K562 (cell line): Measurements from ENCODE around the gene HSF4. TPM values are rescaled to one million over a fixed set of nuclear protein-coding genes. Genes with fewer than 3 reads are reported as not detected.

ENCODE experiments used
- ATAC-seq: fragments of 200-7000 bp; cut with Tn5 transposase; 3 replicates; pipeline ENCODE4 v1.9.1; 2020; ENCODE audit warnings: moderate library complexity
- BruUV-seq: library from RNA; stranded (reverse); fragments of 400-500 nt; replicated peaks from 2 replicates; lab custom pipeline; 2021; lab: Mats Ljungman, UMichigan
- CTCF ChIA-PET: fragments of 300-600 bp; formaldehyde crosslinking; extraction: SDS; loops from one replicate; lab custom pipeline; 2021; ENCODE audit warnings: low intra/inter-chr PET ratio; lab: Yijun Ruan, JAX
- POLR2A ChIA-PET: fragments of 300-600, 350-650 bp; sonication (Branson Sonifier 250); formaldehyde crosslinking; extraction: SDS; loops from one replicate; lab custom pipeline; 2021; ENCODE audit warnings: antibody characterized with exemption, inconsistent platforms; lab: Yijun Ruan, JAX
- DNase-seq, 4 experiments: peaks; one replicate each; pipeline versions ENCODE4 v3.0.0 to v3.0.0-alpha.2; 2011 to 2018; ENCODE audit warnings: low spot score in 3 of 4, mixed read lengths in 3 of 4; ENCODE audit errors: extremely low read depth in 1 of 4
- FAIRE-seq: peaks from 2 replicates; lab custom pipeline; 2011; peaks lifted over from hg19 to GRCh38; lab: Jason Lieb, UNC
- H2AFZ ChIP-seq: 2 replicates; pipeline ENCODE4 v1.6.0; 2011; ENCODE audit warnings: low read depth, low read length, control low read depth, inconsistent platforms
- H3K27ac ChIP-seq: fragments of 200-600 bp; 3 replicates; pipeline ENCODE4 v1.8.0; 2011; ENCODE audit warnings: low read depth, mild to moderate bottlenecking, control low read depth, inconsistent platforms, low read length, moderate library complexity, mixed read lengths; ENCODE audit errors: extremely low read depth
- H3K27me3 ChIP-seq, 2 experiments: fragments of 300-600 bp in 1 of 2; 2 replicates in 1 of 2; 3 replicates in 1 of 2; pipeline versions ENCODE4 v1.6.0 to v1.8.0; 2011; ENCODE audit warnings: inconsistent platforms in 2 of 2, low read length in 2 of 2, mild to moderate bottlenecking in 1 of 2, mixed read lengths in 1 of 2, moderate library complexity in 1 of 2; ENCODE audit not compliant: control insufficient read depth in 2 of 2, insufficient read depth in 2 of 2
- H3K36me3 ChIP-seq: fragments of 300-600 bp; 3 replicates; pipeline ENCODE4 v1.8.0; 2011; ENCODE audit warnings: mild to moderate bottlenecking, low read length, inconsistent platforms; ENCODE audit not compliant: control insufficient read depth, insufficient read depth
- H3K4me1 ChIP-seq, 2 experiments: fragments of 200-600 bp in 1 of 2; replicated peaks in 1 of 2; 2 replicates in 1 of 2; 3 replicates in 1 of 2; pipeline versions ENCODE4 v1.5.1 to v1.8.0; 2011; ENCODE audit warnings: inconsistent platforms in 2 of 2, low read length in 2 of 2, mild to moderate bottlenecking in 1 of 2, mixed read lengths in 1 of 2, moderate library complexity in 1 of 2; ENCODE audit not compliant: control insufficient read depth in 2 of 2, insufficient read depth in 2 of 2
- H3K4me2 ChIP-seq: 2 replicates; pipeline ENCODE4 v1.6.1; 2011; ENCODE audit warnings: low read length, control low read depth, inconsistent platforms, mixed read lengths; ENCODE audit not compliant: insufficient read depth
- H3K4me3 ChIP-seq: fragments of 200-600 bp; sonication (generic), shearing (Covaris generic); 2 replicates; pipeline ENCODE4 v1.5.1; 2016; ENCODE audit warnings: control low read depth, inconsistent platforms
- H3K79me2 ChIP-seq: fragments of 200-600 bp; 3 replicates; pipeline ENCODE4 v1.8.0; 2011; ENCODE audit warnings: low read length, inconsistent platforms; ENCODE audit not compliant: control insufficient read depth, insufficient read depth
- H3K9ac ChIP-seq, 2 experiments: 2 replicates each; pipeline versions ENCODE4 v1.6.0 to v1.6.1; 2011; ENCODE audit warnings: low read depth in 2 of 2, low read length in 2 of 2, control low read depth in 1 of 2, inconsistent platforms in 1 of 2, mild to moderate bottlenecking in 1 of 2, mixed read lengths in 1 of 2; ENCODE audit not compliant: insufficient read depth in 1 of 2
- H3K9me1 ChIP-seq: one replicate; pipeline ENCODE4 v1.6.0; 2011; ENCODE audit warnings: inconsistent platforms, mild to moderate bottlenecking, low read length, moderate library complexity; ENCODE audit not compliant: control insufficient read depth, insufficient read depth
- H3K9me3 ChIP-seq: replicated peaks from 2 replicates; pipeline ENCODE4 v1.5.1; 2011; ENCODE audit warnings: low read depth, low read length, inconsistent platforms; ENCODE audit not compliant: control insufficient read depth, insufficient read depth
- H4K20me1 ChIP-seq: replicated peaks from 2 replicates; pipeline ENCODE4 v1.6.1; 2011; ENCODE audit warnings: low read length, inconsistent platforms, mixed read lengths; ENCODE audit not compliant: control insufficient read depth, insufficient read depth
- ZNF395 ChIP-seq: fragments of 200-800 bp; sonication (Bioruptor generic); IDR thresholded peaks from 2 replicates; pipeline ENCODE4 v1.6.1; 2017; ENCODE audit warnings: missing genetic modification characterization, missing compliant biosample characterization
- ZNF77 ChIP-seq: fragments of 250-450 bp; sonication (Bioruptor Pico); IDR thresholded peaks from 2 replicates; pipeline ENCODE4 v1.5.0; 2020
- WGBS: fragments of 100-300 bp; shearing (Covaris generic); methylation state at CpG from one replicate; pipeline ENCODE4 v1.1.6; 2016; ENCODE audit warnings: low coverage, mixed read lengths; ENCODE audit not compliant: insufficient coverage; ENCODE audit errors: missing lambda C conversion rate; 5-methylcytosine and 5-hydroxymethylcytosine counted together
- in situ Hi-C: fragments of 300-500 bp; cut with MboI; formaldehyde crosslinking; loops from 4 replicates; pipeline ENCODE4 v1.15.0; 2018; ENCODE audit warnings: inconsistent platforms, mixed read lengths
- intact Hi-C: fragments of 100-400 bp; cut with micrococcal nuclease; formaldehyde crosslinking; loops from 2 replicates; pipeline ENCODE4 v1.14.2; 2022
- polyA plus RNA-seq, 8 experiments: library from polyadenylated mRNA; depleted of rRNA in 4 of 8; stranded (reverse) in 5 of 8; unstranded in 3 of 8; fragments of >200 nt; fragmentation: Nextera tagmentation in 2 of 8; fragmentation: Illumina TruSeq in 1 of 8; extraction: Ambion mirVana in 2 of 8; extraction: Trizol in 1 of 8; gene quantifications; 2 replicates each; pipeline versions ENCODE4 v1.2.1 to v1.2.3, GENCODE V29; 2011 to 2014; ENCODE audit warnings: inconsistent platforms in 1 of 8, missing spikeins in 1 of 8
- total RNA-seq, 7 experiments: library from RNA; depleted of rRNA in 6 of 7; stranded (reverse); fragments of >200 nt in 6 of 7; fragmentation: Illumina TruSeq in 2 of 7; extraction: Trizol in 2 of 7; gene quantifications; 2 replicates each; pipeline versions ENCODE4 v1.2.1 to v1.2.3, GENCODE V29; 2011 to 2021; ENCODE audit warnings: low replicate concordance in 1 of 7

The HSF4 gene
- total and polyA plus RNA-seq, 9 of the 15 experiments (the other 6 are each of a cell fraction or from before 2014, with no cell fraction given) = 0.50 to 35.4 (median 8.8) TPM; not detected in 1

- POLR2A ChIA-PET = interaction anchor here (0.6 to 1.1 kb wide), 6 partner anchors 13 to 88 kb away, joined by 3 to 4 read pairs (median 4); partner anchors contain the start of genes FBXL8 and TRADD
- peaks cover 23% of the 10 kb centered on the region for H3K36me3 ChIP-seq
- no peaks in the 10 kb centered on the region for H3K9me3 ChIP-seq
- CTCF ChIA-PET = interaction anchor here (0.7 kb wide), 1 partner anchor 29 kb away, joined by 3 read pairs; no protein-coding TSS in a partner anchor
- in situ Hi-C loops = no loop called here
- 0 out of 2 replicates have a peak, but pooled peaks have one; percentile 33 for TF ChIP-seq ZNF395 (CRISPR knock-in tag)
- TF ChIP-seq ZNF77 (CRISPR knock-in tag) = no peak
- H3K27ac ChIP-seq = peak within 1 kb of the TSS; percentile 11; the same call in 1 of the 3 replicates
- no peak for FAIRE-seq
- peaks cover 7% of the 10 kb centered on the region; the same call in 1 of the 2 replicates for H4K20me1 ChIP-seq
- H2AFZ ChIP-seq = peak within 1 kb of the TSS; percentile 25
- H3K4me2 ChIP-seq = peak within 1 kb of the TSS; percentile 97
- WGBS = 36% methylated on average over 4 of the region's 6 CpGs
- no peaks in the 10 kb centered on the region for H3K9me1 ChIP-seq
- no peak for DNase-seq
- peak within 1 kb of the TSS; percentile 13 to 63; a peak in 2 of 4 replicates for H3K9ac ChIP-seq
- H3K4me1 ChIP-seq = peaks cover 42 to 72% of the 10 kb centered on the region in 2 experiments
- no peak within 1 kb of the TSS for H3K4me3 ChIP-seq
- intact Hi-C loops = loop anchor here (5.0 kb wide), 1 partner anchor 37 kb away; the partner anchor contains the start of gene TMEM208
- peaks cover 38% of the 10 kb centered on the region for H3K79me2 ChIP-seq
- no peaks in the 10 kb centered on the region for H3K27me3 ChIP-seq
- no TSS peak for BruUV-seq
- ATAC-seq = no peak
Measured at GRCh38 chr16:67190041-67190440, 25.5 kb downstream of the HSF4 start, which contains the start of gene EXOC3L1. EXOC3L1 (minus strand) TSS chr16:67190136; CDS start chr16:67189676, 460 bp downstream.
